RPMI7951 (cell line): Measurements from ENCODE around the gene GSTP1. TPM values are rescaled to one million over a fixed set of nuclear protein-coding genes. Genes with fewer than 3 reads are reported as not detected.
A peak's percentile ranks its signal among the peaks of the same experiment; 100 is the strongest.
"Not testable (repeated sequence)": the region's sequence is repeated elsewhere in the genome, so short reads cannot be mapped to it uniquely, and the experiment has no call there.

Experiments used
- DNase-seq: peaks from one replicate; pipeline ENCODE4 v3.0.0-alpha.2; 2012; ENCODE audit warnings: low read depth
- total RNA-seq: library from RNA; depleted of rRNA; stranded (reverse); fragments of >200 nt; shearing (Covaris generic); gene quantifications from 2 replicates; pipeline ENCODE4 v1.2.3, GENCODE V29; 2014; rRNA removed

The GSTP1 gene
- total RNA-seq: 1,090 and 1,270 TPM in 2 replicates

DNA sequence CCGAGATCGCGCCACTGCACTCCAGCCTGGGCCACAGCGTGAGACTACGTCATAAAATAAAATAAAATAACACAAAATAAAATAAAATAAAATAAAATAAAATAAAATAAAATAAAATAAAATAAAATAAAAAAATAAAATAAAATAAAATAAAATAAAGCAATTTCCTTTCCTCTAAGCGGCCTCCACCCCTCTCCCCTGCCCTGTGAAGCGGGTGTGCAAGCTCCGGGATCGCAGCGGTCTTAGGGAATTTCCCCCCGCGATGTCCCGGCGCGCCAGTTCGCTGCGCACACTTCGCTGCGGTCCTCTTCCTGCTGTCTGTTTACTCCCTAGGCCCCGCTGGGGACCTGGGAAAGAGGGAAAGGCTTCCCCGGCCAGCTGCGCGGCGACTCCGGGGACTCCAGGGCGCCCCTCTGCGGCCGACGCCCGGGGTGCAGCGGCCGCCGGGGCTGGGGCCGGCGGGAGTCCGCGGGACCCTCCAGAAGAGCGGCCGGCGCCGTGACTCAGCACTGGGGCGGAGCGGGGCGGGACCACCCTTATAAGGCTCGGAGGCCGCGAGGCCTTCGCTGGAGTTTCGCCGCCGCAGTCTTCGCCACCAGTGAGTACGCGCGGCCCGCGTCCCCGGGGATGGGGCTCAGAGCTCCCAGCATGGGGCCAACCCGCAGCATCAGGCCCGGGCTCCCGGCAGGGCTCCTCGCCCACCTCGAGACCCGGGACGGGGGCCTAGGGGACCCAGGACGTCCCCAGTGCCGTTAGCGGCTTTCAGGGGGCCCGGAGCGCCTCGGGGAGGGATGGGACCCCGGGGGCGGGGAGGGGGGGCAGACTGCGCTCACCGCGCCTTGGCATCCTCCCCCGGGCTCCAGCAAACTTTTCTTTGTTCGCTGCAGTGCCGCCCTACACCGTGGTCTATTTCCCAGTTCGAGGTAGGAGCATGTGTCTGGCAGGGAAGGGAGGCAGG, at the start of gene GSTP1:
Gene GSTP1 (plus strand): TSS at position 566 of the 958 bp plus-strand sequence. CDS start 32 bp downstream, at position 598.
- peak; percentile 89 for DNase-seq

GRCh38 chr11:67534070-67534679, 49.4 kb upstream of the GSTP1 start:
- DNase-seq: peak; percentile 26

DNA sequence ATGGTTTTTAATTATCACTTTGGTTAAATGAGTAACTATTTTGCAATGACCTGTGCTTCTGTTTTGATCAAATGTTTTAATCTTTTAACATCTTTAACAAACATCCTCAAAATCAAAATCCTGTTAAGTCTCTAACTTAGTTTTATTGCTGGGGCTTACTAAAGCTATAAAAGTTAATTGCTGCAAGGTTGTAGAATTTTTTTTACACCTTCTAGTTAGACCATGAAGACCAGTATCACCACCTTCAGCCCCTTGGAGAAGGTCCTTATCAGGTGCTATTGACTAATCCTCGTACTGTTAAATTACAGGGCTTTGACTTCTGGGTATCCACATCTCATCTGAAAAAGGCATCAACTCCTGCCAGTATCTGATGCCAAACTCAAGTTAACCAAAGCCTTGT, 48.1 kb upstream of the GSTP1 start:
- no peak for DNase-seq

DNA sequence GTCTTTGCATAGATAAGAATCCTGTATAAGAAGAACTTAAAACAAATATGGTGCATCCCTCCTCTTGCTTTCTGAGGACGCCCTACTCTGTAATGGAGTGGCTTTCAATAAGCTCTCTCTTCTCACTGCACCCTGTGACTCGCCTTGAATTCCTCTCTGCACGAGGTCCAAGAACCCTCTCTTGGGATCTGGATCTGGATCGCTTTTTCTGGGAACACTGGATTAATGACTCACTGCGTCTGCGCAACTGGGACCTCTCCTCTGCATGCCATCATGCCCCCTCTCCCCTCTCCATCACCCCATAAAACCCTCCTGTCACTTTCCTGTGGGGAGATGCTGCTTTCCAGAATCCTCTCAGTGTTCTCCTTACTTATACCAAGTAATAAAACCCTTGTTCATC, 45.3 kb upstream of the GSTP1 start:
- DNase-seq: no peak

DNA sequence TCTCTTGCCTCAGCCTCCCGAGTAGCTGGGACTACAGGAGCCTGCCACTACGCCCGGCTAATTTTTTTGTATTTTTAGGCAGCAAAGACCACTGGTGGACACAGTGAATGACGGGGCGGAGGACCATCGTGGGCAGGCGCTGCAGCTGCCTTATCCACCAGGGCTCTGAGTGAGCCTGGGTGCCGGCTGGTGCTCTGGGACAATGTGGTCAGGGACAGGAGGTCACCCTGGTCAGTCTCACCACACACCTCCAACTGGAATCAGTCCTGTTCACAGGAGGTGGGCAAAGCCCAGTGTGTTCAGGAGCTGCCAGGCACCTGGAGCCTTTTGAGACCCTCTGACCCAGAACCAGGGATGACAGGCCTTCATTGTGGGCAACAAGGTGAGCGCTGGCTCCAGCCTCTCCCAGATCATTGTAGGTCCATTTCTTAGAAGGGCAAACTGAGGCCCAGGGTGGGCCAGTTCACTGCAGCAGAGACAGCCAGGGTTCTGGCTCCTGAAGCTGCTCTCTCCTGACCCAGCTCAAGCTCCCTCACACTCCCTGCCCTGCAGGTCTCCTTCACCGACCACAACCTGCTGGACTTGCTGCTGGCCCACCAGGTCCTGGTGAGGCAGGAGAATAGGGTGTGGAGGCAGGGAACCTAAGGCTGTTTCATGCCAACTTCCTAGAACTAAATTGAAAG, 44.6 kb upstream of the GSTP1 start:
- DNase-seq: no peak

- DNase-seq: no peak
Observed at GRCh38 chr11:67539550-67539949, 44.1 kb upstream of the GSTP1 start.

- no peak for DNase-seq
Observed at GRCh38 chr11:67541198-67541597, 42.4 kb upstream of the GSTP1 start.

DNA sequence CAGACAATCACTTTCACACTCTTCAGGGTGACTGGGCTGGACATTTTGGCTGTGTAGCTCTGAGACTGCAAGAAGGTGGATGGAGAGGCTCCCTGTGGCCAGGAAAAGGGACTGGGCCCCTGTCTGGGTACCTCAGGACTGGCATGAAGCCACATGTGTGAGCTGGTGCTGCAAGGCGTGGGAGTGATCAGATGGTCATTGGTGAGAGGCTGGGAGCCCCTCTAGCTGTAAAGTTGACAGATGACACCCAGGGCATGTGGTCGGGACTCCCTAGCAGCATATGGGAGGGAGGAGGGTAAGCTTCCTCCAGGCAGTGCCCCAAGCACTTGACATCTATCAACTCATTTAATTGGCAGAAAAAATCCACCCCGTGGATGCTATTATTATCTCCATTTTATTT, 41.4 kb upstream of the GSTP1 start:
- no peak for DNase-seq

DNA sequence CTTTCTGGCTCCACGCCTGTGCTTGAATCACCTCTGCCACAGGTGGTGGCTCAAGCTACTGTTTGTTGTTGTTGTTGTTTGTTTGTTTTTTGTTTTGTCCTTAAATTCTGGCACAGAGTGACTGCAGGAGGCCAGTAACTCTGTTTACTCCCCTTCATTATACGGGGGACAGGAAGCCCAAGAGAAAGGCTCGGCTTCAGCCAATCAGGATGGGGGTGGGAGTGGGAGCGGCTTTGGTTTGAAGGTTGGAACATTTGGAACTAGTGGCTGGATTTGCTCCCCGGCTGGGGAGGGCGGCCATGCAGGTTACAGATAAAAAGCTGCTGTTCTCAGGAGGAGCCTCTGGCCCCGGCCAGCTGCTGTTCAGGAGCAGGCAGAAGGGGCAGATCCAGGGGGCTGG, 40.6 kb upstream of the GSTP1 start:
- no peak for DNase-seq

DNA sequence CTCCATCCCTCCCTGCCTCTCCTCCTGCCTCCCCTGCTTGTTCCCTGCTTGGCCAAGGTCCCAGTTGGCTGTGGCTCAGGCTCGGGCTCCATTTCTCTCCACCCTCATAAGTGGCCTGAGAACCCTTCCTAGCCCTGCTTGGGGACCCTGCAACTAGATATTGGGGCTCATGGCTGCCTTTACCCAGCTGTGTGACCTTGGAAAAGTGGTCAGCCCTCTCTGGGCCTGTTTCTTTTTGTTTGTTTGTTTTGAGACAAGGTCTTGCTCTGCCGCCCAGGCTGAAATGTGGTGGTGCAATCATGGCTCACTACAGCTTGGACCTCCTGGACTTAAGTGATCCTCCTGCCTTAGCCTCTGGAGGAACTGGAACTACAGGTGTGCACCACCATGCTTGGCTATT, 40.0 kb upstream of the GSTP1 start:
- DNase-seq: no peak

- no peak for DNase-seq
Observed at GRCh38 chr11:67544616-67545242, 38.9 kb upstream of the GSTP1 start.

DNA sequence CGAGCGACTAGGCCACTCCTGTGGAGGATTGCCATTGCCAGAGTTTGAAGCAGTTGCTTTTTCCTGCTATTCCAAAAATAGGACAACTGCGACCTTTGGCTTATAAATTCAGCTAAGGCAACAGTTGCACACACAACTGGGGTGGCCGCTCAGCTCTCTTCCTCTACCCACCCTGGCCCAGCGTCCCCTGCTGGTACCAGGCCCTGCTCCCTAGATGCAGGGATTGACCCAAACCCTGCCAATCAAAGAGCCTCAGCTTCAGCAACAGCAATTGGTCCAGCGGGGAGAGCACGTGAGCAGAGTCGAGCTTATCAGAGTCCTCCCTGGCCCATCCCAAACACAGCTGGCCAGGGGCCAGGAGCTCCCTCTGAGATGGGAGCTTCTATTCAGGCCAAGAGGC, 38.3 kb upstream of the GSTP1 start:
- DNase-seq: no peak

DNA sequence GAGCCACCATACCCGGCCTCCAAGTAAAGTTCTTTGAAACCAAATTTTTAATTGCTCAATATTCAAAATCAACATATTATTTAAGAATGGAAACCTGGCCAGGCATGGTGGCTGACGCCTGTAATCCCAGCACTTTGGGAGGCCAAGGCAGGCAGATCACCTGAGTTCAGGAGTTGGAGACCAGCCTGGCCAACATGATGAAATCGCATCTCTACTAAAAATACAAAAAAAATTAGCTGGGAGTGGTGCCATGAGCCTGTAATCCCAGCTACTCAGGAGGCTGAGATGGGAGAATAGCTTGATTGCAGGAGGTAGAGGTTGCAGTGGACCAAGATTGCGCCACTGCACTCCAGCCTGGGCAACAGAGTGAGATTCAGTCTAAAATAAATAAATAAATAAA, 35.5 kb upstream of the GSTP1 start:
- not testable (repeated sequence) for DNase-seq

GRCh38 chr11:67548555-67549110, 35.0 kb upstream of the GSTP1 start:
- DNase-seq: no peak

DNA sequence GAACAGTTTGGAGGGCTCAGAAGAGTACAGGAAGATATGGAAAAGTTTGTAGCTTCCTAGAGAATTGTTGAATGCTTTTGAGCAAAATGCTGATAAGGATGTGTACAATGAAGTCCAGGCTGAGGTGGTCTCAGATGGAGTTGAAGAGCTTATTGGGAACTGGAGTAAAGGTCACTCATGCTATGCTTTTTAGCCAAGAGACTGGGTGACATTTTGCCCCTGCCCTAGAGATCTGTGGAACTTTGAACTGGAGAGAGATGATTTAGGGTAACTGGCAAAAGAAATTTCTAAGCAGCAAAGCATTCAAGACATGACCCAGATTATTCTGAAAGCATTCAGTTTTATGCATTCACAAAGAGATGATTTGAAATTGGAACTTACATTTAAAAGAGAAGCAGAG, 32.5 kb upstream of the GSTP1 start:
- DNase-seq: no peak

- DNase-seq: not testable (repeated sequence)
Observed at GRCh38 chr11:67551697-67552096, 31.9 kb upstream of the GSTP1 start.

GRCh38 chr11:67556244-67556643, 27.4 kb upstream of the GSTP1 start:
- no peak for DNase-seq

GRCh38 chr11:67558084-67558772, 25.4 kb upstream of the GSTP1 start:
- no peak for DNase-seq

DNA sequence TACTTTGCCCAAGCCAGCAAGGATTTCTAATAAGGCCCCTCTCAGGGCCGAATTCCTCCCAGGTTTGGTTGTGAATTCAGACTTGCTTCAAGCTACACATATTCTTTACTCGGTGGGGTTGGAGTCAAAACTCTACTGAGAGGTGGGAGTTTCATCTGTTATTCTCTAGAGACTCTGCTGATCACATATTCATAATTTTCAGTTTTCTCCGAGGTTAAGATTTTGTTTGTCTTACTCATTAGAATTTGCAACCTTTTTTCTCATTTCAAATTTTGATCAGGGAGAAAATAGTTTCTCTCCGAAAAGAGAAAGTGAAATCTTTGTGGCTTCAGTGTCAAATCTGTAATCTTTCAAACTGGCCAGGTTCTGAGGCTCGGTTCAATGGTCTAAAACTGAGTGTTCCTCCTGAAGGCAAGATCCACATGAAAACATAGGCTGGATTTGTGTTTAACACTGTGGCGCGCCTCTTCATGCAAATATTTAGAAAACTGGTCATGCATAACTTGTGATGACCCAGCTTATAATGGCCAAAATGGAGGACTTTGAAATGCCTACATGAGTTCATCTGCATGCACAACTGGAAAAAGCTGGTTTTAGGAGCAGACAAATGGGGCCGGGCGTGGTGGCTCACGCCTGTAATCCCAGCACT, 21.5 kb upstream of the GSTP1 start:
- DNase-seq: no peak

DNA sequence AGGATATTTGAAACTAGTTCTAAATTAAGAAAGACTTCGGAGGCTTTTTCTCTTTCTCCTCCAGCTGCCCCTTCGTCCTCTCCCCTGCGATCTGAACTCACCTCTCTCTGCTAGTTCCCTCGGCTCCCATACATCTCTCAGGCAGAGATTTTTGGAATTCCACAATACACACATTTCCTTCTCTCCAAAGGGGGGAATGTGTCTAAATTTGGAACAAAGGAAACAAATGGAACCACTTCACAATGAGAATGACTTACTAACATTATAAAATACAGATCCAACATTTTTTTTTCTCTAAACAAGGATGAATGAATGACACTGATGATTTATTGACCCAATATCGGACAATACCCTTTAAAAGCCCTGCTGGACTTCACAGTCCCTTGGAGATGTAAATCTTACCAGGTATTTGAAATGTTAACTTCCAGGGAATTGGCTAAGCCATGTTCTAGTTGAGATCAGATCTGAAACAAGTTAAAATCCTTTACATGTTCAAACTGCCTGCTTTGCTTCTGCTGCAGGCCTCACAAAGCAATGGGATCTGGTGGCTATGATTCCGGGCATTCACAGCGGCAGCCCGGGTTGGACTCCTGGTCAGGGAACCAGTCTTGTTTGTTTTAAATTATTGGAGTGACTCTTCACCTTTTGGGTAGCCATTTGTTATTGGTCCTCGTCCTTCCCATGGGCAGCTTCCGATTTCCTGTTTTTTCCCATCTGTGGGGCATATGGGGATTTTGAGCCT, 20.5 kb upstream of the GSTP1 start:
- DNase-seq: no peak
